OCI-LY3 (cell line): ENCODE results near the gene EFNA4.

Experiments
- H2AFZ ChIP-seq: fragments of 200-600, 300-600 bp; shearing (Covaris generic); 2 replicates; pipeline ENCODE4 v1.6.0; 2014; ENCODE audit warnings: antibody characterized with exemption, low read depth, low read length
- H3K27ac ChIP-seq: fragments of 200-600, 300-600 bp; sonication (generic); 2 replicates; pipeline ENCODE4 v1.5.1; 2014; ENCODE audit warnings: mild to moderate bottlenecking, low read length, moderate library complexity, mixed read lengths
- H3K27me3 ChIP-seq: fragments of 200-600, 300-600 bp; sonication (generic); 2 replicates; pipeline ENCODE4 v1.6.1; 2014; ENCODE audit warnings: low read depth, low read length, mixed read lengths
- H3K36me3 ChIP-seq: fragments of 200-600, 300-600 bp; sonication (generic); replicated peaks from 2 replicates; pipeline ENCODE3; 2014; ENCODE audit warnings: low read depth, low read length, mixed read lengths
- H3K4me1 ChIP-seq: fragments of 300-600, 200-600 bp; sonication (generic); 2 replicates; pipeline ENCODE4 v1.6.1; 2014; ENCODE audit warnings: low read length, mixed read lengths
- H3K4me2 ChIP-seq: fragments of 200-600, 300-600 bp; sonication (generic); 2 replicates; pipeline ENCODE4 v1.6.1; 2014; ENCODE audit warnings: low read length, mixed read lengths
- H3K4me3 ChIP-seq: fragments of 300-600, 200-600 bp; sonication (generic); 2 replicates; pipeline ENCODE4 v1.5.1; 2014; ENCODE audit warnings: antibody characterized with exemption, mild to moderate bottlenecking, low read length, moderate library complexity
- H3K79me2 ChIP-seq: fragments of 300-600, 200-600 bp; shearing (Covaris generic); 2 replicates; pipeline ENCODE4 v1.6.1; 2014; ENCODE audit warnings: mild to moderate bottlenecking, low read length, mixed read lengths
- H3K9ac ChIP-seq: fragments of 300-600, 200-600 bp; shearing (Covaris generic); 2 replicates; pipeline ENCODE4 v1.6.0; 2014; ENCODE audit warnings: mild to moderate bottlenecking, low read length, moderate library complexity
- H3K9me3 ChIP-seq: fragments of 200-600, 300-600 bp; shearing (Covaris generic); 2 replicates; pipeline ENCODE4 v1.6.1; 2014; ENCODE audit warnings: low read length, mixed read lengths; ENCODE audit not compliant: insufficient read depth
- H4K20me1 ChIP-seq: fragments of 200-600, 300-600 bp; sonication (generic); 2 replicates; pipeline ENCODE4 v1.6.1; 2016; ENCODE audit warnings: low read length, mixed read lengths; ENCODE audit not compliant: insufficient read depth
- EZH2phosphoT487 ChIP-seq: fragments of 200-600 bp; shearing (Covaris generic); IDR thresholded peaks from 2 replicates; pipeline ENCODE4 v1.6.1; 2018; ENCODE audit warnings: antibody characterized with exemption, mixed run types, low read depth
- TF ChIP-seq, protein P1 (sequence below): fragments of 200-600, 300-600 bp; sonication (generic); IDR thresholded peaks from 2 replicates; pipeline ENCODE4 v1.5.1; 2014; ENCODE audit warnings: antibody characterized with exemption, low read length, low read depth

The EFNA4 gene

GRCh38 chr1:155029513-155030242 lies 33.9 kb upstream of the EFNA4 start:
- Histone ChIP-seq H3K79me2 (no peaks in the 10 kb centered on the region), H4K20me1 (no peaks in the 10 kb centered on the region), H3K27me3 (peaks cover 7% of the 10 kb centered on the region; the same call in 1 of the 2 replicates), H2AFZ (no peak overlapping the region), H3K36me3 (no peaks in the 10 kb centered on the region), H3K27ac (no peak overlapping the region), H3K9me3 (no peaks in the 10 kb centered on the region), H3K9ac (no peak overlapping the region), H3K4me2 (no peak overlapping the region), H3K4me3 (no peak overlapping the region), H3K4me1 (no peaks in the 10 kb centered on the region)
- no peak for TF ChIP-seq EZH2phosphoT487
- TF ChIP-seq, protein P1, sequence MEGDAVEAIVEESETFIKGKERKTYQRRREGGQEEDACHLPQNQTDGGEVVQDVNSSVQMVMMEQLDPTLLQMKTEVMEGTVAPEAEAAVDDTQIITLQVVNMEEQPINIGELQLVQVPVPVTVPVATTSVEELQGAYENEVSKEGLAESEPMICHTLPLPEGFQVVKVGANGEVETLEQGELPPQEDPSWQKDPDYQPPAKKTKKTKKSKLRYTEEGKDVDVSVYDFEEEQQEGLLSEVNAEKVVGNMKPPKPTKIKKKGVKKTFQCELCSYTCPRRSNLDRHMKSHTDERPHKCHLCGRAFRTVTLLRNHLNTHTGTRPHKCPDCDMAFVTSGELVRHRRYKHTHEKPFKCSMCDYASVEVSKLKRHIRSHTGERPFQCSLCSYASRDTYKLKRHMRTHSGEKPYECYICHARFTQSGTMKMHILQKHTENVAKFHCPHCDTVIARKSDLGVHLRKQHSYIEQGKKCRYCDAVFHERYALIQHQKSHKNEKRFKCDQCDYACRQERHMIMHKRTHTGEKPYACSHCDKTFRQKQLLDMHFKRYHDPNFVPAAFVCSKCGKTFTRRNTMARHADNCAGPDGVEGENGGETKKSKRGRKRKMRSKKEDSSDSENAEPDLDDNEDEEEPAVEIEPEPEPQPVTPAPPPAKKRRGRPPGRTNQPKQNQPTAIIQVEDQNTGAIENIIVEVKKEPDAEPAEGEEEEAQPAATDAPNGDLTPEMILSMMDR: no peak

DNA sequence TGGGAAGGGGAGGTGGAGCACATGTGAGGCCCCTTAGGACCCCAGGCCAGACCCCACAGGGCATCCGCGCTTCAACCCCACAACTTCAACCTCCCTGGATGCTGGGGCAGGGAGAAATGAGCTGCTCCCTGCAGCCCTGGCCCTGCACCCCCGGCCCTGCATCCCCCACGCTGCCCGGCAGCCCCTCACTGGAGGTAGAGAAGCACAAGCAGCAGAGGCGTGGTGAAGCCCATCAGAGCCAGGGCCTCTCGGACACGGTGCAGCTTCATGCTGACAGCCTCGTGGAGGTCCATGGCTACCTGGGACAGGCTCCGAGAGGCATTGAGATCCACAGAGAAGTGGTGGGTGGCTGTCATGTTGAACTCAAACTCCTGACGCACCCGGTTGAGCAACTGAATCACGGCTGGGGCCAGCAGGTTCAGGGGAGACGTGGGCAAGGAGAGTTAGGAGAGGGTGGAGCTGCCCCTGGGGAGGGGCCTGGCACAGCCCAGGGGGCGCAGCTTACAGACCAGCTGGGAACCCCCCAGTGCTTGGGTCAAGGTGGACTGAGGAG lies 33.2 kb upstream of the EFNA4 start:
- no peak overlapping the region for H3K27ac ChIP-seq
- H2AFZ ChIP-seq: no peak overlapping the region
- H3K4me1 ChIP-seq: no peaks in the 10 kb centered on the region
- no peak overlapping the region for H3K9ac ChIP-seq
- no peaks in the 10 kb centered on the region for H3K9me3 ChIP-seq
- no peaks in the 10 kb centered on the region for H3K79me2 ChIP-seq
- TF ChIP-seq EZH2phosphoT487: no peak
- TF ChIP-seq, protein P1: no peak
- H3K4me2 ChIP-seq: no peak overlapping the region
- peaks cover 7% of the 10 kb centered on the region; the same call in 1 of the 2 replicates for H3K27me3 ChIP-seq
- H4K20me1 ChIP-seq: no peaks in the 10 kb centered on the region
- H3K36me3 ChIP-seq: no peaks in the 10 kb centered on the region
- no peak overlapping the region for H3K4me3 ChIP-seq

DNA sequence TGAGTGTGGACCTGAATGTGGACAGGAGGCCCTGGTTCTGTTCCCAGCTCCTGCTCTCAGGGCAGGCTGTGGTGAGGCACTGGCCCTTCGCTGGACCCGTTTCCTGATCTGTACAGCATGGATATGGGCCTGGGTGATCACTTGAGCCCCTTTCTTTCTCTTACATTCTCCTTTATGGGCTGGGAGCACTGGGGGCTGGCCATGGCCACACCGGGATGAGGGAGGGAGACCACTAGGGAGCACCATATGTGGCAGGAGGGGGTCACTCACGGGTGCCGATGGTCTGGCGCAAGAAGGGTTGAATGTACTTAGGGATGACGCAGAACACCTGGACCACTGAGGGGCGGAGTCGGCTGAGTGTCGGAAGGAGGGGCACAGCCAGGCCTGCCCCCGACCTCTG lies 32.6 kb upstream of the EFNA4 start:
- H3K9me3 ChIP-seq: no peaks in the 10 kb centered on the region
- H3K4me3 ChIP-seq: no peak overlapping the region
- no peaks in the 10 kb centered on the region for H3K79me2 ChIP-seq
- H3K4me1 ChIP-seq: no peaks in the 10 kb centered on the region
- H3K27ac ChIP-seq: no peak overlapping the region
- TF ChIP-seq, protein P1: no peak
- H3K36me3 ChIP-seq: no peaks in the 10 kb centered on the region
- H4K20me1 ChIP-seq: no peaks in the 10 kb centered on the region
- H2AFZ ChIP-seq: no peak overlapping the region
- H3K27me3 ChIP-seq: peaks cover 6% of the 10 kb centered on the region; the same call in 1 of the 2 replicates
- no peak overlapping the region for H3K4me2 ChIP-seq
- H3K9ac ChIP-seq: no peak overlapping the region

GRCh38 chr1:155032886-155033285 lies 30.7 kb upstream of the EFNA4 start:
- no peaks in the 10 kb centered on the region for H4K20me1 ChIP-seq
- H3K4me1 ChIP-seq: no peaks in the 10 kb centered on the region
- H3K36me3 ChIP-seq: no peaks in the 10 kb centered on the region
- H3K27ac ChIP-seq: no peak overlapping the region
- TF ChIP-seq, protein P1: no peak
- TF ChIP-seq EZH2phosphoT487: no peak
- H2AFZ ChIP-seq: no peak overlapping the region
- peaks cover 15% of the 10 kb centered on the region for H3K27me3 ChIP-seq
- H3K4me2 ChIP-seq: no peak overlapping the region
- no peaks in the 10 kb centered on the region for H3K79me2 ChIP-seq
- no peaks in the 10 kb centered on the region for H3K9me3 ChIP-seq
- H3K9ac ChIP-seq: no peak overlapping the region
- H3K4me3 ChIP-seq: no peak overlapping the region
